ENCODE data around the gene EPS8. TPM values are rescaled to one million over a fixed set of nuclear protein-coding genes. Genes with fewer than 3 reads are reported as not detected.

EPS8 gene
- total and polyA plus RNA-seq, 12 donors = 11.4 to 76.8 (median 26.7) TPM

DNA sequence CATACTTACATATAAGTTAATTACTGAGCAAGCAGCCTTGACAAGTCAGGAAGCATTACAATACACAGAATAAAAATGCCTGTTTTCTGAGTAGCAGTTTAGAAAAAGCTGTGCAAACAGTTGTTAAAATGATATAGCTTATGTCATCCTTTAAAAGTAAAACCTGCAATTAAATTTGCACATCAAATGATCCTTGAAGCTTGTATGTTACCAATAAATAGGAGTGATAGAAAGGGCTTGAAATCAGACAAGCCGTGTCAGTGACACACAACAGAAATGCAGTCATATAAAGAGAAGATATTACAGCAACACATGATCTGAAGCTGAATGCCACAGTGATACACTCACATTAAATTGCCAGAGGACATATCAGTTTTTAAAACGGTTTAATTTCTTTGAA is 70.0 kb downstream of the EPS8 start:
- H3K27ac ChIP-seq = no peak overlapping the region
- no peak overlapping the region for H3K4me3 ChIP-seq
- H3K27me3 ChIP-seq = no peaks in the 10 kb centered on the region
- DNase-seq = no peak
- intact Hi-C loops (cut with DNase I) = no loop called here
- H3K36me3 ChIP-seq (replicated peaks in 1 of 2) = no peaks in the 10 kb centered on the region
- 57 to 65% (median 63%) methylated on average over 2 of the region's 2 CpGs for WGBS, 4 donors
- H3K4me1 ChIP-seq (replicated peaks in 1 of 2) = peaks cover 0 to 6% of the 10 kb centered on the region in 2 donors
- TF ChIP-seq POLR2A (IDR thresholded peaks at IDR 0.05) = no peak
- TF ChIP-seq, protein P1, sequence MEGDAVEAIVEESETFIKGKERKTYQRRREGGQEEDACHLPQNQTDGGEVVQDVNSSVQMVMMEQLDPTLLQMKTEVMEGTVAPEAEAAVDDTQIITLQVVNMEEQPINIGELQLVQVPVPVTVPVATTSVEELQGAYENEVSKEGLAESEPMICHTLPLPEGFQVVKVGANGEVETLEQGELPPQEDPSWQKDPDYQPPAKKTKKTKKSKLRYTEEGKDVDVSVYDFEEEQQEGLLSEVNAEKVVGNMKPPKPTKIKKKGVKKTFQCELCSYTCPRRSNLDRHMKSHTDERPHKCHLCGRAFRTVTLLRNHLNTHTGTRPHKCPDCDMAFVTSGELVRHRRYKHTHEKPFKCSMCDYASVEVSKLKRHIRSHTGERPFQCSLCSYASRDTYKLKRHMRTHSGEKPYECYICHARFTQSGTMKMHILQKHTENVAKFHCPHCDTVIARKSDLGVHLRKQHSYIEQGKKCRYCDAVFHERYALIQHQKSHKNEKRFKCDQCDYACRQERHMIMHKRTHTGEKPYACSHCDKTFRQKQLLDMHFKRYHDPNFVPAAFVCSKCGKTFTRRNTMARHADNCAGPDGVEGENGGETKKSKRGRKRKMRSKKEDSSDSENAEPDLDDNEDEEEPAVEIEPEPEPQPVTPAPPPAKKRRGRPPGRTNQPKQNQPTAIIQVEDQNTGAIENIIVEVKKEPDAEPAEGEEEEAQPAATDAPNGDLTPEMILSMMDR (IDR thresholded peaks at IDR 0.05) = no peak
- H3K9me3 ChIP-seq (replicated peaks in 1 of 3) = no peaks in the 10 kb centered on the region

DNA sequence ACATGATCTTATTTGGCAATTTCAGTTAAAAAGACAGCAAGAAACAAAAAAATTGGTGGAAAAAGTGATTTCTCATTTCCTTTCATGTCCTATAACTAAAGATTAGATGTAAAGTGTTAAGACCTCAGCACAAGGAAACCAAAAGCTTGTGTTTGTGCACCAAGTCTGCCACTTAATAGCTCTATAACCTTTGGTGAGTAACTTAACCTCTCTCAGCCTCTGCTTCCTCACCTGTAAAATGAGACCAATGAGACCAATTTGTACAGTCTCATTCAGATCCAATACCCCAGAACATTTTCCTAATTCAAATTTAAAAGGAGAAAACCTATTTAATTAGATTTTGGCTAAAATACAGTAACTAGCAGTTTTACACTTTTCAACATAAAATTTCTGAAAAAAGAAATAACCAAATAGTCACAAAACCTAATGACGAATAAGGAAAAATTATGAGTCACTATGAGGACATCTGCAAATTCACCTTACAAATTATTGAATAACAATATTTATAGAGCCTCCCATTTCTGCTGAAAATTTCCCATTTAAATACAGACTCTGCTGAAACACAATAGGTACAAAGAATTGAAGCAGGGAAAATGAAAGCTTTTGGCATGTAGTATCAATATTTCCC is 71.1 kb downstream of the EPS8 start:
- Histone ChIP-seq H3K4me1 (replicated peaks in 1 of 2) (peaks cover 0 to 6% of the 10 kb centered on the region in 2 donors), H3K9me3 (replicated peaks in 1 of 3) (no peaks in the 10 kb centered on the region), H3K27ac (no peak overlapping the region), H3K27me3 (no peaks in the 10 kb centered on the region), H3K36me3 (replicated peaks in 1 of 2) (no peaks in the 10 kb centered on the region), H3K4me3 (no peak overlapping the region)
- TF ChIP-seq, protein P1 (IDR thresholded peaks at IDR 0.05) = no peak
- TF ChIP-seq POLR2A (IDR thresholded peaks at IDR 0.05) = no peak
- 64 to 89% (median 81%) methylated on average over 1 of the region's 1 CpG for WGBS, 4 donors
- no peak for DNase-seq
- intact Hi-C loops (cut with DNase I) = no loop called here

- H3K4me3 ChIP-seq = no peak overlapping the region
- H3K36me3 ChIP-seq (replicated peaks in 1 of 2) = no peaks in the 10 kb centered on the region
- DNase-seq = no peak
- H3K27ac ChIP-seq = peak overlapping the region in 1 of 5 donors; percentile 42
- H3K27me3 ChIP-seq = no peaks in the 10 kb centered on the region
- no peaks in the 10 kb centered on the region for H3K9me3 ChIP-seq (replicated peaks in 1 of 3)
- intact Hi-C loops (cut with DNase I) = no loop called here
- TF ChIP-seq POLR2A (IDR thresholded peaks at IDR 0.05) = no peak
- TF ChIP-seq, protein P1 (IDR thresholded peaks at IDR 0.05) = no peak
- 54 to 69% (median 61%) methylated on average over 2 of the region's 2 CpGs for WGBS, 4 donors
- peaks cover 0 to 6% of the 10 kb centered on the region in 2 donors for H3K4me1 ChIP-seq (replicated peaks in 1 of 2)
Measured at GRCh38 chr12:15716581-15716980, 72.6 kb downstream of the EPS8 start.

- DNase-seq = no peak
- Histone ChIP-seq H3K4me1 (replicated peaks in 1 of 2) (peaks cover 0 to 6% of the 10 kb centered on the region in 2 donors), H3K36me3 (replicated peaks in 1 of 2) (no peaks in the 10 kb centered on the region), H3K27me3 (no peaks in the 10 kb centered on the region), H3K27ac (no peak overlapping the region), H3K4me3 (no peak overlapping the region), H3K9me3 (replicated peaks in 1 of 3) (no peaks in the 10 kb centered on the region)
- WGBS, 4 donors = 65 to 98% (median 89%) methylated on average over 2 of the region's 2 CpGs
- no peak for TF ChIP-seq POLR2A (IDR thresholded peaks at IDR 0.05)
- TF ChIP-seq, protein P1 (IDR thresholded peaks at IDR 0.05) = no peak
- intact Hi-C loops (cut with DNase I) = no loop called here
Measured at GRCh38 chr12:15714256-15714655, 74.9 kb downstream of the EPS8 start.

Data from adrenal gland (tissue), 12 donors.